IPS DF 6.9 (cell line): Measurements from ENCODE around the gene POU2AF1.

Source experiments
- DNase-seq: peaks from one replicate; pipeline ENCODE4 v3.0.0-alpha.2; 2013; ENCODE audit warnings: low read depth, low spot score
- H3K27ac ChIP-seq: one replicate; pipeline ENCODE4 v1.5.1; 2013; ENCODE audit warnings: low read length, control low read depth
- H3K27me3 ChIP-seq: 2 replicates; pipeline ENCODE4 v1.6.1; 2013; ENCODE audit warnings: mild to moderate bottlenecking, low read length; ENCODE audit not compliant: control insufficient read depth, insufficient read depth
- H3K36me3 ChIP-seq: 2 replicates; pipeline ENCODE4 v1.6.1; 2013; ENCODE audit warnings: low read length; ENCODE audit not compliant: control insufficient read depth, insufficient read depth
- H3K4me1 ChIP-seq: 2 replicates; pipeline ENCODE4 v1.6.1; 2013; ENCODE audit warnings: low read length; ENCODE audit not compliant: control insufficient read depth, insufficient read depth
- H3K4me3 ChIP-seq: 2 replicates; pipeline ENCODE4 v1.5.1; 2013; ENCODE audit warnings: mild to moderate bottlenecking, low read length
- H3K9me3 ChIP-seq: 2 replicates; pipeline ENCODE4 v1.6.1; 2013; ENCODE audit warnings: low read length, inconsistent platforms; ENCODE audit not compliant: control insufficient read depth, insufficient read depth
- WGBS: extraction: QIAGEN DNeasy Blood & Tissue Kit; methylation state at CpG from one replicate; pipeline ENCODE4 v1.1.7; 2013; ENCODE audit warnings: mixed read lengths, missing lambda C conversion rate; ENCODE audit not compliant: insufficient read length, insufficient coverage; 5-methylcytosine and 5-hydroxymethylcytosine counted together

POU2AF1 gene

GRCh38 chr11:111417766-111418435 is 38.8 kb upstream of the POU2AF1 start:
- no peak overlapping the region for H3K4me3 ChIP-seq
- H3K27me3 ChIP-seq, result no peaks in the 10 kb centered on the region
- no peaks in the 10 kb centered on the region for H3K36me3 ChIP-seq
- WGBS, result no CpG with 5 or more reads among the region's 10 CpGs
- H3K4me1 ChIP-seq, result no peaks in the 10 kb centered on the region
- H3K27ac ChIP-seq, result no peak overlapping the region
- no peaks in the 10 kb centered on the region for H3K9me3 ChIP-seq
- no peak for DNase-seq

DNA sequence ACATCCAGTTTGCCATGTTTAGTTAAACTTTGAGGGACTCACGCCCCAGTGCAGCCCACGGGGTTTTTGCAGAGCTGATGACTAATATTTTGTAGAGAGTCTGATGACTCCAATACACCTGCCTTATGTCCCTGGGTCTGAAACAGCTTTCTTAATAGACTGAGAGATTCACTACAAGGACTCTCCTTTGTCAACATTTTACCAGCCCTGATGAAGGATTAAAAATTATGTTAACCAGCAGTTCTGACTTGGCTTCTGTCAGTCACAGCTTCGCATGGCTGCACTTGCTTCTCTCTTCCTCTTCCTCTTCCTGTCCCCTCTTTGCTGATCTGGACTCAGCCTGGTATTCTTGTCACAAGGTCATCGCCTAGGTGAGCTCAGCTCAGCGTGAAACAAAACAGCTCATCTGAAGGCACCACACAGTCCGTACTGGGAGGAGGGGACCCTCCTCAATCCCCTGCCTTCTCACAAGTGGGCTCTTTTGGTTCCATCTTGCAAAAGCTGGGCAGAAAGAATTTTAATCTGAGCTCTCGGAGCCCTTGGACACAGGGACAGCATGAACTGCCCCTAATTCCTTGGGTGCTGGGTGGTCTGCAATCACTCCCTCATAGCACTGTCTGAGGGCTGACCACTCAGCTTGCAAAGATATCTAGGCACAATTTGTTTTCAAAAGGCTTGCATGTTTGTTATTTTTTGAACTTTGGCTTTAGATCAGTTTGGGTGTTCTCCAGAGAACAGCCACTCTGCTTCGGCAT is 38.1 kb upstream of the POU2AF1 start:
- H3K27me3 ChIP-seq, result no peaks in the 10 kb centered on the region

DNA sequence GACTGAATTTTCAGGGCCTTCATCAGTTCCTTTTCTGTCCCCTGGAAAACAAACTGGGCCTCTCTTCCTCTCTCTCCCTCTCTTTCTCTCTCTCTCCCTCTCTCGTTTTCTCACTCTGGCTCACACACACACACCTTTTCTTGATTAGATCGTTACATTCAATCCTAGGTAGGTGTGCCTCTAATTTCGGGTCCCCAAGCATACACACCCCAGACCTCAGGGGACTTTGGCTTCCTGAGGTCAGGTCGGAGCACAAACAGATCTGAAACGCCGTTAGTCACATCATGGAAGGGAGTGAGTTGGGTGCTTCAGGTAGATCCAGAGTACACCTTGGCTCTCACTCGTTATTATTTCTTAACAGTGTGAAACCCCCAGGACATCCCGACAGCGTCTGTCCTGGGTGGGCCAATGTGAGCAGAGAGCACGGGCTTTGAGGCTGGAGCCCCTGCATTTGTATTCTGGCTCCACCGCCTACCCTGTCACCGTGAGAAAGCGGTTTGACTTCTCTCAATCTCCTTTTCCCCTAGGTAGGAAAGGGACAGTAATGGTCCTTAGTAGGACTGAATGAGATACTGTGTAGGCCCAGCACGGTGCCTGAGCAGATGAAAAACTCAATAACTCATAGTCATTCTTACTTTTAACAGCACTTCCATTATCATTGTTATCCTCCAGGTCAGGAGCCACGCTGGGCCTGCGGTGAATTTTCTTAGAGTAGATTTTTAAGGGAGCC is 37.3 kb upstream of the POU2AF1 start:
- Histone ChIP-seq H3K4me1 (no peaks in the 10 kb centered on the region), H3K27me3 (no peaks in the 10 kb centered on the region), H3K9me3 (no peaks in the 10 kb centered on the region), H3K27ac (no peak overlapping the region), H3K4me3 (no peak overlapping the region), H3K36me3 (no peaks in the 10 kb centered on the region)
- no CpG with 5 or more reads among the region's 16 CpGs for WGBS
- no peak for DNase-seq

More for the DNA sequence above, 38.1 kb upstream of the POU2AF1 start:
- Histone ChIP-seq H3K36me3 (no peaks in the 10 kb centered on the region), H3K27ac (no peak overlapping the region), H3K4me1 (no peaks in the 10 kb centered on the region), H3K9me3 (no peaks in the 10 kb centered on the region), H3K4me3 (no peak overlapping the region)
- WGBS, result no CpG with 5 or more reads among the region's 8 CpGs
- no peak for DNase-seq

- Histone ChIP-seq H3K9me3 (no peaks in the 10 kb centered on the region), H3K27ac (no peak overlapping the region), H3K36me3 (no peaks in the 10 kb centered on the region), H3K27me3 (no peaks in the 10 kb centered on the region), H3K4me3 (no peak overlapping the region), H3K4me1 (no peaks in the 10 kb centered on the region)
- WGBS, result no CpG with 5 or more reads among the region's 3 CpGs
- no peak for DNase-seq
Observed at GRCh38 chr11:111414936-111415335, 35.9 kb upstream of the POU2AF1 start.

DNA sequence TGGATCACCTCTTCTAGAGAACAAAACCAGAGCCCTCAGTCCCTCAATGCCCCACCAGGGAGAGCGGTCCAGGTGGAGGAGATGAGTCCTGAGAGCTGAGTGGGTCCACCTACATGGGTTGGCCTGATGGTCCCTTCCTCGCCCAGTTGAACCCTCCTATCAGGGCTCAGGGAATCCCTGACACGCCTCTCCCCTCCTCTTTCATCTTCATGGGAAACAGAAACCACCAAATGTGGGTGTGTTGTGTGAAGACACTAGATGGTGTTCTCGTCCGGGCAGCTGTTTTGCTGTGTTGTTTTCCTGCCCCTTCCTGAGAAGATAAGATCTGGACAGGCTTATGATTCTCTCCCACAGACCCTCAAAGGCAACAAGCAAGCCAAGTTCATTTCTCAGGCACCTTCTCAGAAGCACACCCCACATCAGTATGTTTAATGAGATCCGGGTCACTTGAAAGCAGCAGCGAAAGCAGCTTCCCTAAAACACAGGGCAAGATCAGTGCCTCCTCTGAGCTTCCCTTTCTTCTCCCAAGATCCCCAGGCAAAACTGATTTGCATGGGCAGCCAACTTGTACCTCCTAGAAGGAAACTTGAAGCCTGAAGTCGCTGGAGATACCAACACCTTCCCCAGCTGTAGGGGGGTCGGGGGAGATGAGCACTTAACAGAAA is 35.3 kb upstream of the POU2AF1 start:
- WGBS, result no CpG with 5 or more reads among the region's 9 CpGs
- no peaks in the 10 kb centered on the region for H3K9me3 ChIP-seq
- H3K4me3 ChIP-seq, result no peak overlapping the region
- H3K27ac ChIP-seq, result no peak overlapping the region
- no peak for DNase-seq
- H3K27me3 ChIP-seq, result no peaks in the 10 kb centered on the region
- H3K36me3 ChIP-seq, result no peaks in the 10 kb centered on the region
- no peaks in the 10 kb centered on the region for H3K4me1 ChIP-seq

- no peaks in the 10 kb centered on the region for H3K4me1 ChIP-seq
- no peaks in the 10 kb centered on the region for H3K9me3 ChIP-seq
- no peaks in the 10 kb centered on the region for H3K36me3 ChIP-seq
- H3K27ac ChIP-seq, result no peak overlapping the region
- no peak overlapping the region for H3K4me3 ChIP-seq
- no CpG with 5 or more reads among the region's 7 CpGs for WGBS
- no peak for DNase-seq
- H3K27me3 ChIP-seq, result no peaks in the 10 kb centered on the region
Observed at GRCh38 chr11:111413849-111414248, 34.8 kb upstream of the POU2AF1 start.

DNA sequence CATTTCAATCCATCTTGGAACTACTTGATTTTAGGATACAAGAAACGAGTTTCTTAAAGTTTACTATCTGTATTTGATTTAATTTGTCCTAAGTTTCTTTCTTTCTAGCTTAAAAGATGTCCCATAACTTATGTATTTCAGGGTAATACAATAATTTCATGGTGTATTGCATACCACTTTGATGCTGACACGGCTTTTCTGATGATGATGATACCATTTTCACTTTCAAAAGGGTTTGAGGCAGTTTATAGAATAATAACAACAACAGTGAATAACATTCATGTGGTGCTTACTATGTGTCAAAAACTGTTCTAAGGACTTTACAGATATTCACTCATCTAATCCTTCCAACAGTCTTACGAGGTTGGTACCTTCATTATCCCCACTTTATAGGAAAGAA is 33.2 kb upstream of the POU2AF1 start:
- Histone ChIP-seq H3K4me3 (no peak overlapping the region), H3K27me3 (no peaks in the 10 kb centered on the region), H3K36me3 (no peaks in the 10 kb centered on the region), H3K9me3 (no peaks in the 10 kb centered on the region), H3K27ac (no peak overlapping the region), H3K4me1 (no peaks in the 10 kb centered on the region)
- DNase-seq, result no peak
- no CpG with 5 or more reads among the region's 3 CpGs for WGBS

- H3K27me3 ChIP-seq, result no peaks in the 10 kb centered on the region
- H3K9me3 ChIP-seq, result no peaks in the 10 kb centered on the region
- H3K4me1 ChIP-seq, result no peaks in the 10 kb centered on the region
- no peak overlapping the region for H3K27ac ChIP-seq
- no peak for DNase-seq
- H3K4me3 ChIP-seq, result no peak overlapping the region
- H3K36me3 ChIP-seq, result no peaks in the 10 kb centered on the region
- WGBS, result no CpG with 5 or more reads among the region's 2 CpGs
Observed at GRCh38 chr11:111411456-111411855, 32.4 kb upstream of the POU2AF1 start.

DNA sequence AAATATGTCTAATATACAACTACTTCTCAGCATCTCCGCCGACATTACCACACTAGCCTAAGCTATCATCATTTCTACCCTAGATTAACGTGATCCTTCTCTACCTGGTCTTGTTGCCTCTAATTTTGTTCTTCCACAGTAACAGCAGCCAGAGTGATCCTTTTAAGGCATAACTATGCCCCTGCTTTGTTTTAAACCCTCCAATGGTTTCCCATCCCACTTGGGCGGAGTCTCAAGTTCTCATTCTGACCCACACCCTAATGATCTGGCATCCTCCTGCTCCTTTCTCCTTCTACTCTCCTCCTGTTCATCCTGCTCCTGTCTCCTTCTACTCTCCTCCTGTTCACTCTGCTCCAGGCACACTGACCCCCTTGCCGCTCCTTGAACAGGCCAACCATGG is 31.9 kb upstream of the POU2AF1 start:
- Histone ChIP-seq H3K27ac (no peak overlapping the region), H3K9me3 (no peaks in the 10 kb centered on the region), H3K36me3 (no peaks in the 10 kb centered on the region), H3K27me3 (no peaks in the 10 kb centered on the region), H3K4me1 (no peaks in the 10 kb centered on the region), H3K4me3 (no peak overlapping the region)
- no peak for DNase-seq
- no CpG with 5 or more reads among the region's 5 CpGs for WGBS

GRCh38 chr11:111409915-111410314 is 30.8 kb upstream of the POU2AF1 start:
- DNase-seq, result no peak
- no peak overlapping the region for H3K27ac ChIP-seq

More at GRCh38 chr11:111409915-111410314, 30.8 kb upstream of the POU2AF1 start:
- Histone ChIP-seq H3K4me3 (no peak overlapping the region), H3K4me1 (no peaks in the 10 kb centered on the region), H3K36me3 (no peaks in the 10 kb centered on the region), H3K9me3 (no peaks in the 10 kb centered on the region), H3K27me3 (no peaks in the 10 kb centered on the region)
- no CpG with 5 or more reads among the region's 1 CpG for WGBS
